ENCODE results near the gene TLE3. TPM values are rescaled to one million over a fixed set of nuclear protein-coding genes. Genes with fewer than 3 reads are reported as not detected.

TLE3 gene
- polyA plus RNA-seq, 1 donor (not counting 4 experiments of a cell fraction or from before 2014, with no cell fraction given) = 8.3 TPM

DNA sequence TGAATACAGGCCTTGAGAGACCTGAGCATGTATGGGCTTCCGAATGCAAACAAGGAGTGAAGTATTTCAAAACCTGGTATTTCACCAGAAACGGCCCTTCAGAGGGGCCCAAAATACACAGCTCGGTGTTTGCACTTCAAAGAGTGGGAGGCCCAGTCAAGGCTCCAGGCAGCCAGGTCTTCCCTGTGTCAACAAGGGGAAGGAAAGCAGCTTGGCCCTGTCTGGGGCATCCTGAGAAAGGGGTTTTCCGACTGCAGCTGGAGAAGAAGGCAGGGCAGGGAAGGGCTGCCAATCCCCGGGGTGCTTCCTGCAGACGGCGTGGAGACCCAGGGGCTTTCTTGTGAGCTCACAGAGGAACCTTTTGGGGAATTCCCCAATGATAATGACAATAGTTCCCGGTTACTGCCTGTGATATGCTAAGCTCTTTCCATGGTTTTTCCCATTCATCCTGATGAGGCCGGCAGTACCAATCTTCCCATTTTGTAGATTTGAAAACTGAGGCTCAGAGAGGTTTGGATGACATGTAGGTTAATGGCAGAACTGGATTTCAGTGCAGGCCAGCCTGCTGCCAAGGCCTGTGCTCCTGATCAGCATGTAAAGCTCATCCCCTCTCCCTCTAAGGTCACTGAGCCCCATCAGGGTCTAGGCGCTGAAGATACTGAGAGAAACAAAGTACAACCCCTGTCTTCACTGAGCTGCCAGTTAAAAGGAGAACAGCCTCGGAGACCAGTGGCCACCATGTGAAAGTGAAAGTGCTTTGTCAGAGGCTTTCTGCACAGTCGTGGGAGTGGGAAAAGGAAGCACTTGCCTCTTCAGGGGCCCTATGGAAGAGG is 43.0 kb upstream of the TLE3 start:
- no peaks in the 10 kb centered on the region for H4K20me1 ChIP-seq (ENCODE audit: control insufficient read depth, extremely low read depth, insufficient read depth, low read length)
- no peaks in the 10 kb centered on the region for H3K9me1 ChIP-seq (ENCODE audit: control insufficient read depth, extremely low read depth, insufficient read depth, low read length)
- DNase-seq (ENCODE audit: low read depth, low spot score) (no peak), FAIRE-seq (no peak)
- no peaks in the 10 kb centered on the region for H3K79me2 ChIP-seq (ENCODE audit: control insufficient read depth, insufficient read depth, low read length)
- H2AFZ ChIP-seq (ENCODE audit: control insufficient read depth, low read length) = no peak overlapping the region
- H3K9ac ChIP-seq (ENCODE audit: control insufficient read depth, extremely low read depth, insufficient read depth, low read length) = no peak overlapping the region
- TF ChIP-seq EZH2 (IDR thresholded peaks at IDR 0.05; ENCODE audit: low read length) = no peak
- TF ChIP-seq, protein P1, sequence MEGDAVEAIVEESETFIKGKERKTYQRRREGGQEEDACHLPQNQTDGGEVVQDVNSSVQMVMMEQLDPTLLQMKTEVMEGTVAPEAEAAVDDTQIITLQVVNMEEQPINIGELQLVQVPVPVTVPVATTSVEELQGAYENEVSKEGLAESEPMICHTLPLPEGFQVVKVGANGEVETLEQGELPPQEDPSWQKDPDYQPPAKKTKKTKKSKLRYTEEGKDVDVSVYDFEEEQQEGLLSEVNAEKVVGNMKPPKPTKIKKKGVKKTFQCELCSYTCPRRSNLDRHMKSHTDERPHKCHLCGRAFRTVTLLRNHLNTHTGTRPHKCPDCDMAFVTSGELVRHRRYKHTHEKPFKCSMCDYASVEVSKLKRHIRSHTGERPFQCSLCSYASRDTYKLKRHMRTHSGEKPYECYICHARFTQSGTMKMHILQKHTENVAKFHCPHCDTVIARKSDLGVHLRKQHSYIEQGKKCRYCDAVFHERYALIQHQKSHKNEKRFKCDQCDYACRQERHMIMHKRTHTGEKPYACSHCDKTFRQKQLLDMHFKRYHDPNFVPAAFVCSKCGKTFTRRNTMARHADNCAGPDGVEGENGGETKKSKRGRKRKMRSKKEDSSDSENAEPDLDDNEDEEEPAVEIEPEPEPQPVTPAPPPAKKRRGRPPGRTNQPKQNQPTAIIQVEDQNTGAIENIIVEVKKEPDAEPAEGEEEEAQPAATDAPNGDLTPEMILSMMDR (optimal IDR thresholded peaks at IDR 0.05 in 1 of 3, IDR thresholded peaks at IDR 0.05 in 1 of 3, conservative IDR thresholded peaks at IDR 0.05 in 1 of 3; ENCODE audit: extremely low read depth in 1 of 3, insufficient read depth in 2 of 3, low read length in 3 of 3) = no peak
- no peak overlapping the region for H3K27ac ChIP-seq (ENCODE audit: control insufficient read depth, insufficient read depth, low read length)
- H3K4me2 ChIP-seq (ENCODE audit: control insufficient read depth, extremely low read depth, insufficient read depth, low read depth, low read length) = no peak overlapping the region
- H3K4me3 ChIP-seq (ENCODE audit: control insufficient read depth in 2 of 3, extremely low read depth in 1 of 3, insufficient read depth in 2 of 3, low read depth in 1 of 3, low read length in 3 of 3) = no peak overlapping the region
- peaks cover 49% of the 10 kb centered on the region for H3K27me3 ChIP-seq (ENCODE audit: control insufficient read depth, extremely low read depth, insufficient read depth, low read length)
- no peaks in the 10 kb centered on the region for H3K36me3 ChIP-seq (ENCODE audit: control insufficient read depth in 2 of 2, extremely low read depth in 1 of 2, insufficient read depth in 2 of 2, low read length in 2 of 2)
- H3K9me3 ChIP-seq (ENCODE audit: control insufficient read depth, low read depth, low read length) = no peaks in the 10 kb centered on the region
- peaks cover 3% of the 10 kb centered on the region for H3K4me1 ChIP-seq (ENCODE audit: control insufficient read depth, extremely low read depth, insufficient read depth, low read length)
- dilution Hi-C loops (cut with MboI; ENCODE audit: extremely low pct_ligation_motif_present, low sequenced_read_pairs) = no loop called here

DNA sequence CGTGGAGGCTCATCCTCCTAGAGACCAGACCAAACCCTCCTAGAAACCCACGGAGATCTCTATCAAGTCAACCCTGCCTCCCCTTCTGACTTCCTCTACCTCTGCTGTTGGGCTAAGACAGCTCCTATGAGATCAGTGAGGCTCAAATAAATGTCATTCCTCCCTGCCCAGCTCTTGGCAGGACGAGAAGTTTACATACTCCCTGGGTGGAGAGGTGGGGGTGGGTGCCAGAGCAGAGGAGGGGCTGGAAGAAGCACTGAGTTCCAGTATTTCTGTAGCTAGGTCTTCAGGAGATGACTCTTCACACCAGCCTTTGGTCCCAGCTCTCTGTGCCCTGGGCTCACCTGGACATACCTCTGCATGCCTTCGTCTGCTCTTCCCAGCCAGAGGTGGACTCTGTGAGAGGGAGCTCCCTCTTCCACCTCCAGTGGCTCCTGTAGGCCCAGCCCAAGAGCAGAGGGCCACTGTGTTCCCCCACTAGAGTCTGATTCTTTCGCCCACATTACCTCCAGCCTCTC is 42.4 kb upstream of the TLE3 start:
- Histone ChIP-seq H3K9me3 (ENCODE audit: control insufficient read depth, low read depth, low read length) (no peaks in the 10 kb centered on the region), H3K9me1 (ENCODE audit: control insufficient read depth, extremely low read depth, insufficient read depth, low read length) (no peaks in the 10 kb centered on the region), H3K36me3 (ENCODE audit: control insufficient read depth in 2 of 2, extremely low read depth in 1 of 2, insufficient read depth in 2 of 2, low read length in 2 of 2) (no peaks in the 10 kb centered on the region), H3K4me3 (ENCODE audit: control insufficient read depth in 2 of 3, extremely low read depth in 1 of 3, insufficient read depth in 2 of 3, low read depth in 1 of 3, low read length in 3 of 3) (no peak overlapping the region), H3K27me3 (ENCODE audit: control insufficient read depth, extremely low read depth, insufficient read depth, low read length) (peaks cover 50% of the 10 kb centered on the region), H4K20me1 (ENCODE audit: control insufficient read depth, extremely low read depth, insufficient read depth, low read length) (no peaks in the 10 kb centered on the region), H3K27ac (ENCODE audit: control insufficient read depth, insufficient read depth, low read length) (no peak overlapping the region), H3K4me2 (ENCODE audit: control insufficient read depth, extremely low read depth, insufficient read depth, low read depth, low read length) (no peak overlapping the region), H3K79me2 (ENCODE audit: control insufficient read depth, insufficient read depth, low read length) (no peaks in the 10 kb centered on the region), H3K4me1 (ENCODE audit: control insufficient read depth, extremely low read depth, insufficient read depth, low read length) (peaks cover 3% of the 10 kb centered on the region), H2AFZ (ENCODE audit: control insufficient read depth, low read length) (no peak overlapping the region), H3K9ac (ENCODE audit: control insufficient read depth, extremely low read depth, insufficient read depth, low read length) (no peak overlapping the region)
- TF ChIP-seq, protein P1 (optimal IDR thresholded peaks at IDR 0.05 in 1 of 3, IDR thresholded peaks at IDR 0.05 in 1 of 3, conservative IDR thresholded peaks at IDR 0.05 in 1 of 3; ENCODE audit: extremely low read depth in 1 of 3, insufficient read depth in 2 of 3, low read length in 3 of 3) = no peak
- dilution Hi-C loops (cut with MboI; ENCODE audit: extremely low pct_ligation_motif_present, low sequenced_read_pairs) = no loop called here
- no peak for FAIRE-seq
- DNase-seq (ENCODE audit: low read depth, low spot score) = no peak
